ENCODE measurements around the gene KCNS1. TPM values are rescaled to one million over a fixed set of nuclear protein-coding genes. Genes with fewer than 3 reads are reported as not detected.
A peak's percentile ranks its signal among the peaks of the same experiment; 100 is the strongest.

KCNS1 gene
- total RNA-seq, 2 donors from 2014 or later: 0.33 to 0.39 TPM

GRCh38 chr20:45049904-45050471 is 50.9 kb downstream of the KCNS1 start:
- peak overlapping the region; percentile 37 to 72 for H3K27ac ChIP-seq
- DNase-seq (ENCODE audit: low spot score): no peak
- H3K27me3 ChIP-seq: no peaks in the 10 kb centered on the region
- no peak overlapping the region for H3K4me3 ChIP-seq
- TF ChIP-seq CTCF (IDR thresholded peaks at IDR 0.05): no peak
- H3K9me3 ChIP-seq: no peaks in the 10 kb centered on the region
- H3K36me3 ChIP-seq: no peaks in the 10 kb centered on the region
- peaks cover 0 to 45% of the 10 kb centered on the region in 2 donors for H3K4me1 ChIP-seq

- DNase-seq (ENCODE audit: low spot score): no peak
- H3K36me3 ChIP-seq: no peaks in the 10 kb centered on the region
- TF ChIP-seq CTCF (IDR thresholded peaks at IDR 0.05): no peak
- H3K27ac ChIP-seq: peak overlapping the region; percentile 37 to 72
- H3K4me3 ChIP-seq: no peak overlapping the region
- peaks cover 0 to 45% of the 10 kb centered on the region in 2 donors for H3K4me1 ChIP-seq
- H3K27me3 ChIP-seq: no peaks in the 10 kb centered on the region
- no peaks in the 10 kb centered on the region for H3K9me3 ChIP-seq
Observed at GRCh38 chr20:45049438-45049837, 51.5 kb downstream of the KCNS1 start.

GRCh38 chr20:45047581-45048119 is 53.3 kb downstream of the KCNS1 start:
- no peaks in the 10 kb centered on the region for H3K36me3 ChIP-seq
- peaks cover 0 to 37% of the 10 kb centered on the region in 2 donors for H3K4me1 ChIP-seq
- H3K27me3 ChIP-seq: no peaks in the 10 kb centered on the region
- DNase-seq (ENCODE audit: low spot score): no peak
- TF ChIP-seq CTCF (IDR thresholded peaks at IDR 0.05): no peak
- H3K27ac ChIP-seq: peak overlapping the region in 1 of 2 donors; percentile 5
- H3K9me3 ChIP-seq: no peaks in the 10 kb centered on the region
- no peak overlapping the region for H3K4me3 ChIP-seq

- no peak for TF ChIP-seq CTCF (IDR thresholded peaks at IDR 0.05)
- no peaks in the 10 kb centered on the region for H3K27me3 ChIP-seq
- no peaks in the 10 kb centered on the region for H3K36me3 ChIP-seq
- DNase-seq (ENCODE audit: low spot score): no peak
- no peak overlapping the region for H3K4me3 ChIP-seq
- H3K27ac ChIP-seq: no peak overlapping the region
- H3K4me1 ChIP-seq: peaks cover 0 to 14% of the 10 kb centered on the region in 2 donors
- no peaks in the 10 kb centered on the region for H3K9me3 ChIP-seq
Observed at GRCh38 chr20:45044601-45045000, 56.3 kb downstream of the KCNS1 start.

- peak; percentile 66 to 87 for TF ChIP-seq CTCF (IDR thresholded peaks at IDR 0.05)
- H3K36me3 ChIP-seq: no peaks in the 10 kb centered on the region
- no peaks in the 10 kb centered on the region for H3K9me3 ChIP-seq
- peaks cover 0 to 9% of the 10 kb centered on the region in 2 donors for H3K4me1 ChIP-seq
- no peak overlapping the region for H3K4me3 ChIP-seq
- no peaks in the 10 kb centered on the region for H3K27me3 ChIP-seq
- no peak overlapping the region for H3K27ac ChIP-seq
- DNase-seq (ENCODE audit: low spot score): no peak
Observed at GRCh38 chr20:45044084-45044573, 56.8 kb downstream of the KCNS1 start.
